GM19043 (cell line): ENCODE results near the gene LRSAM1.

Experiments
- ATAC-seq: cut with Tn5 transposase; IDR thresholded peaks from one replicate; pipeline ENCODE4 v1.9.1; 2021; ENCODE audit warnings: low read depth; ENCODE audit not compliant: unreplicated experiment

The LRSAM1 gene

GRCh38 chr9:127494304-127494702 lies 43.0 kb downstream of the LRSAM1 start:
- ATAC-seq, result no peak

DNA sequence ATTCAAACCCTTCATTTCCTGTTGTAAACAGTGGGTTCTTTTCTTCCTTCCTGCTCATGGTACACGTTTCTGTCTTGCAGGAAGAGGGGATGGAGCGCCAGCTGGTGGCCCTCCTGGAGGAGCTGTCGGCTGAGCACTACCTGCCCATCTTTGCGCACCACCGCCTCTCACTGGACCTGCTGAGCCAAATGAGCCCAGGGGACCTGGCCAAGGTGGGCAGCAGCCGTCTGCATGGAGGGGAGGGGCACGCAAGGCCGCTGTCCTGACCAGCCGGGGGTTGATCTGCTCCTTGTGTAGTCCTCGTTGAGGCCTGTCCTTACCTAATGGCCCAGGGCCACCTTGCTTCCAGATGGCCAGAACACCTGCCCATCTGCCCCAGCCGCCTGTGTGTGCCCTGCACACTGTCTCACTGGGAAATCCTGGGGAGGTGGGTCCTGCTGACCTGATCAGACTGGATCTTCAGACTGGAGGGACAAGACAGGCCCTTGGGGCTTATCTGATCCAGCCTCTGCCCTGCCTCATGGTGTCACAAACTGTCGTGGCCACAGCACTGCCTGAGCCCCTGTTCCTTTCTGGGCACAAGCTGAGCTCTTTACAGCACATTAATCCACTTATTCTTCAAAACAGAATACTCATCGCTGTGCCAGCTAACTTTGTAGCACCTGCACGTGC lies 44.7 kb downstream of the LRSAM1 start:
- ATAC-seq, result no peak

- ATAC-seq, result no peak
Observed at GRCh38 chr9:127496974-127497373, 45.7 kb downstream of the LRSAM1 start.

DNA sequence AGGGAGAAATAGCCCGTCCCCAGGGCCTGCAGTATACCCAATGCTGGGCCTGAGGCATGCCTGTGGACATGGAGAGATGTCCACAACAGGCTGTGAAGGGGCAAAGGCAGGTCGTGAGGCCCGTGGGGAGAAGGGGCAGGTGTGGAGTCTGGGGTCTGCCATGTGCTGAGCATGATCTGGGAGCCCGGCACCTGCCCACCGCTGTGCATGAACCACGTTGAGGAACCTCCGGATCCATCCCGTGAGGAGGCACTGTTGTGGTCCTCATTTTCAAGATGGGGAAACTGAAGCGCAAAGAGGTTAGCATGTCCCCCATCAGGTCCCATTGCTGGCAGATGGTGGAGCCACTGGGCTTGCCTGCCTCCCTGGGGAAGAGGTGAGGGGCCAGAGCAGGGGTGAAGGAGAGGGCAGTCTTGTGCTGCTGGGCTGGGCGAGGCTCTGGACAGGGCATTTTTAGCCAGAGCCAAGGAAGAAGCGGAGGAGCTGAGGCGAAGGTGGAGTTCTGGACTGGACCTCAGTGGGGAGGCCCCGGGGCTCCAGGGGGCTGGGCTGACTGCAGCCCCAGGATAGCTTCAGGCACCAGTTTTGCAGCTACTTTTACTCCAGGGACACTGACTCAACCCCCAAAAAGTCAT lies 46.5 kb downstream of the LRSAM1 start:
- no peak for ATAC-seq

GRCh38 chr9:127498298-127498697 lies 47.0 kb downstream of the LRSAM1 start:
- no peak for ATAC-seq

DNA sequence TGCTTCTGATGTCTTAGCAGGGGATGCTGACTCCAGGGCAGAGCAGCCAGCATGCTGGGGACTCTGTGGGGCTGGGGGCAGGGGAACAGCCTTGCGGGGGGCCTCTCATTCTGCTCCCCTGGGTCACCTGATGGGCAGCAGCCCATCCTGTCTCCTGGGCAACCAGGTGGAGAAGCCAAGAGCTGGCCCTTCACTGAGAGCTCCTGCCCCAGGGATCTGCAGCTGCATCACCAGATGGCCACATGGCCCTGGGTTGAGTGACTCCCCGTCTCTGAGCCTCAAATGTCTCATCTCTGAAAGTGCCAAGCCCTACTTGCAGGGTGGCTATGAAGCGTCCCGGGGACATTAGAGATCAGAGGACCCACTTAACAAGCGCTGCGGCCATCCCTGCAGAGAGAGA lies 49.1 kb downstream of the LRSAM1 start:
- no peak for ATAC-seq

DNA sequence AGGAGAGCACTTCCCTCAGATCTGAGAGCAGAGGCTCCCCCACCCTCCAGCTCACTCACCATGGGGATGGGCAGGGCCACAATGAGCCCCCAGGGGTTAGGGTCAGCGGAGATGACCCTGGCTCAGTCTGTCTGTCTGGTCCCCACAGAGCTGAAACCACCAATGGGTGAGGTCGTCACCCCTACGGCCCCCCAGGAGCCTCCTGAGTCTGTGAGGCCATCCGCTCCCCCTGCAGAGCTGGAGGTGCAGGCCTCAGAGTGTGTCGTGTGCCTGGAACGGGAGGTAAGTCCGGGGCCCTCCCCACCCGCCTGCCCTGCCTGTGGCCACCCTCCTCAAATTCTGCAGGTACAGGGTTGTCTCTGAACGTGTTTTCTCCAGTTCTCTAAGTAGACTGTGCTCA lies 49.6 kb downstream of the LRSAM1 start:
- ATAC-seq, result no peak

DNA sequence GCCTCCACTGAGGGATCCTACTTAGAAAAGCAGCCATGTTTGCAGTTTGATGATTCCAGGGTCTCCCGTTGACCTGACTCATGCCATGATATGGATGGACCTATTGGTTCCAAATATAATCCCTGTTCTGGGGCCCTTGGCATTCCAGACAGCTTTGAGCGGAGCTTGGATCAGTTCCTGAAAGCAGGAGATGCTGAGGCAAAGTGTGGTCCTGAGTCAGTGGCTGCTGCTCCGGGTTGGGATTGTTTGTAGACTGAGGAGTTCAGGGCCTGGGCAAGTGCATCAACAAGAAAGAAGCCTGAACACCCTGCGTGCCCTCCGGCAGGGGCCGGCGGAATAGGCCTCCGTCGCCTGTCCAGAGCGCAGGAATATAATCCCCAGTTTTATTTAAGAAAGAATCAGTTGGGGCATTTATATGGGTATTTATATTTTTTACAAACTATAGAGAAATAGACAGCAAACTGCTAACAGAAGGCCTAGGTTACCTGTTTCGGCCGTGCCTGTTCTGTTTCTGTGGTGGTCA lies 50.6 kb downstream of the LRSAM1 start:
- no peak for ATAC-seq

DNA sequence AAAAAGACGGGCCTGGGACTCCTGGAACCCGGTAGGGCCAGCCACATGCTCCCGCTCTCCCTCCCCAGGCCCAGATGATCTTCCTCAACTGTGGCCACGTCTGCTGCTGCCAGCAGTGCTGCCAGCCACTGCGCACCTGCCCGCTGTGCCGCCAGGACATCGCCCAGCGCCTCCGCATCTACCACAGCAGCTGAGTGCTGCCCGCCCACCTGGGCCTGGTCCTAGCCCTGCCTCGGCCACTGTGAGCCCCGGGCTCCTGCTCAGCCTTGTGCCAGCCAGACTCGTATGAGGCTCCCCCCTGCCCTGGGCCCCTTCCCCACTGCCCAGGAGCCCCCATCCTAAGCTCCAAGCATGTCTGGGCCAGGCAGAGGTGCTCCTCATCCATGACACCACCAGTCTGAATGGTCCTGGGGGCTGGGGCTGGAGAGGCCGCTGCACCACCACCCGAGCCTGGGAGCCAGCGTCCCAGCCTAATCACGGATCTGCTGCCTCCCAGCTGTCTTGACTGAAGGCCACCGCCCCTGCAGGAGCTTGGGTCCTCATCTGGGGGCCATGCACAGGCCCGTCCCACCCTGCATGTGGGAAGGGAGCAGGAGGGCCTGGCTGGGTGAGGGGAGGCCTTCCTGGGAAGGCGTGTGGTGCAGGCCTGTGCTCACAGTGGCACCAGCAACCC lies 51.5 kb downstream of the LRSAM1 start:
- no peak for ATAC-seq

- ATAC-seq, result no peak
Observed at GRCh38 chr9:127503379-127503921, 52.1 kb downstream of the LRSAM1 start.

- no peak for ATAC-seq
Observed at GRCh38 chr9:127503947-127504886, 52.9 kb downstream of the LRSAM1 start.

DNA sequence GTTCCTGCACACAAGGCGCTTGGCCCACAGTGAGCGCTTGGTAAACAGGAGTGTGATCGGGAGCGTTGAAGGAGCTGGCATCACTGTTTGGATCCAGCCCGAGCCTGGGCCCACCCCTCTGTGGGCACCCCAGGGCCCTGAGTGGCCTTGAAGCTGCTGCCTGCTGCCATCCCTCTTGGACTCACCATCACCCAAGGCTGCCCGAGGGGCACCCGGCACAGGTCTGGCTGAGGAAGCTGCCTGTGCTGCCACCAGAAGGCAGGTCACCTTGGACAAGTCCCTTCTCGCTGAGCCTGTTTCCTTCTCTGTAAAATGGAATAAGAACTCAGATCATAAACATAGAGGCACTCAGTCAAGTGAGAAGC lies 53.6 kb downstream of the LRSAM1 start:
- no peak for ATAC-seq

GRCh38 chr9:127505396-127506116 lies 54.2 kb downstream of the LRSAM1 start:
- no peak for ATAC-seq

GRCh38 chr9:127506117-127506813 lies 55.0 kb downstream of the LRSAM1 start:
- ATAC-seq, result no peak

GRCh38 chr9:127506814-127507750 lies 55.8 kb downstream of the LRSAM1 start:
- no peak for ATAC-seq

DNA sequence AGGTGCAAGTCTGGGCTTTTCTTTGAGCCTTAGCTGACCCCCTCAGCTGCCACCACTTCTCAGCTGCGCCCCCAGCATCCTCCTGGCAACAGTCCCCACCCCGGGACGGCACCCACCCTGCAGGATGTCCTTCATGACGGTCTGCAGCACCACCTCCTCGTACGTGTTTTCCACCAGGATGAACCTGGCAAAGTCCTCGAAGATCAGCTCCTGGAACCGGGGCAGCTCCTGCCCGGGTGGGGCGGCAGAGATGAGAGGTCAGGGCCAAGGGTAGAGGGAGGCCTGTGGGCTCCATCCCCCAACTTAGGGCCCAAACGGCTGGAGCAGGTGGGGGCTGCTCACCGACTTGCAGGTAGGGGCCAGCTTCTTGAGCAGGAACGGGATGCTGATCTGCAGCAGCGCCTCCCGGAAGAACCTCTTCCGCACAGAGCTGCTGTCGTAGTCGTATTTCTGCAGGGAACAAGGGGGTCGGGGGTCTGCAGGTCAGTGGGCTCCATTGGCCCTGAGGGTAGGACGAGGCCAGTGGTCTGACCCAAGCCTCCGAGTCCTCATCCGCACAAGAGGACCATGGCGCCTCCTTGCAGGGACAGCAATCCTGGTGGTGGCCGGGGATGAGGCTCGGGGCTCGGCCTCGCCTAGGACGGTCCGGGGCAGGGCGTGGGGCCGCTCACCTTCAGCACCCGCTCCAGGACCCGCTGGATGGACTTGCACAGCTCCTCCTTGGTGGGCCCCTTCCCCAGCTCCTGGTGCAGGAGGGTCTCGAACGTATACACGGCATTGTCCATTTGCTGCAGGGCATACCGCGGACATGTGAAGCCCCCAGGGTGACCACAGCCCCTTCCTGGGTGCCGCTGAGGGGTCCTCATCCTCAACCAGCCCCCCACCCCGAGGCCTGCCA lies 56.7 kb downstream of the LRSAM1 start:
- ATAC-seq, result no peak

GRCh38 chr9:127508901-127509260 lies 57.6 kb downstream of the LRSAM1 start:
- no peak for ATAC-seq
